ENCODE measurements around the gene ERRFI1. TPM values are rescaled to one million over a fixed set of nuclear protein-coding genes. Genes with fewer than 3 reads are reported as not detected.

ERRFI1 gene
- total RNA-seq, 5 donors from 2014 or later (not counting 1 experiment from before 2014, with no cell fraction given), result 1.5 to 3.8 (median 2.2) TPM

GRCh38 chr1:7994827-7995226, 31.3 kb downstream of the ERRFI1 start:
- ChIA-PET POLR2A (no interaction called here), CTCF (interaction anchor here in 1 of 2 donors (0.6 kb wide), 1 partner anchor 213 kb away, joined by 3 read pairs; no protein-coding TSS in a partner anchor)
- H3K27ac Mint-ChIP-seq, result no peak overlapping the region
- no peaks in the 10 kb centered on the region for H3K27me3 ChIP-seq (replicated peaks in 1 of 2; ENCODE audit: control insufficient read depth in 2 of 2, extremely low read depth in 1 of 2, insufficient read depth in 2 of 2, low read length in 1 of 2)
- H3K4me3 Mint-ChIP-seq, result no peak overlapping the region
- ATAC-seq (replicated peaks in 1 of 4), result no peak
- no peak overlapping the region for H3K27ac ChIP-seq (ENCODE audit: low read length)
- no peak overlapping the region for H3K4me3 ChIP-seq (ENCODE audit: control insufficient read depth in 1 of 2, extremely low read depth in 1 of 2, low read length in 1 of 2)
- H3K9me3 Mint-ChIP-seq, result no peaks in the 10 kb centered on the region
- H3K36me3 ChIP-seq (ENCODE audit: control insufficient read depth in 2 of 2, extremely low read depth in 1 of 2, insufficient read depth in 1 of 2, low read length in 1 of 2), result peaks cover 0 to 5% of the 10 kb centered on the region in 2 donors
- no peaks in the 10 kb centered on the region for H3K9me3 ChIP-seq
- H3K4me1 Mint-ChIP-seq, result no peaks in the 10 kb centered on the region
- H3K36me3 Mint-ChIP-seq, result peaks cover 15% of the 10 kb centered on the region
- no CpG with 5 or more reads among the region's 1 CpG for WGBS (ENCODE audit: insufficient coverage)
- H3K27me3 Mint-ChIP-seq, result no peaks in the 10 kb centered on the region
- H3K4me1 ChIP-seq (ENCODE audit: control insufficient read depth in 1 of 2, extremely low read depth in 1 of 2, insufficient read depth in 2 of 2, low read length in 2 of 2), result no peaks in the 10 kb centered on the region
- DNase-seq, result no peak

- H3K4me1 ChIP-seq (ENCODE audit: control insufficient read depth in 1 of 2, extremely low read depth in 1 of 2, insufficient read depth in 2 of 2, low read length in 2 of 2), result no peaks in the 10 kb centered on the region
- H3K27ac ChIP-seq (ENCODE audit: low read length), result no peak overlapping the region
- ChIA-PET CTCF (interaction anchor here in 1 of 2 donors (0.6 kb wide), 1 partner anchor 214 kb away, joined by 3 read pairs; no protein-coding TSS in a partner anchor), POLR2A (no interaction called here)
- Mint-ChIP-seq H3K27me3 (no peaks in the 10 kb centered on the region), H3K4me3 (no peak overlapping the region), H3K27ac (no peak overlapping the region), H3K36me3 (peaks cover 15% of the 10 kb centered on the region), H3K9me3 (no peaks in the 10 kb centered on the region), H3K4me1 (no peaks in the 10 kb centered on the region)
- DNase-seq, result no peak
- H3K36me3 ChIP-seq (ENCODE audit: control insufficient read depth in 2 of 2, extremely low read depth in 1 of 2, insufficient read depth in 1 of 2, low read length in 1 of 2), result peaks cover 0 to 5% of the 10 kb centered on the region in 2 donors
- 88% methylated on average over 12 of the region's 19 CpGs for WGBS (ENCODE audit: insufficient coverage)
- ATAC-seq (replicated peaks in 1 of 4), result no peak
- H3K4me3 ChIP-seq (ENCODE audit: control insufficient read depth in 1 of 2, extremely low read depth in 1 of 2, low read length in 1 of 2), result no peak overlapping the region
- H3K27me3 ChIP-seq (replicated peaks in 1 of 2; ENCODE audit: control insufficient read depth in 2 of 2, extremely low read depth in 1 of 2, insufficient read depth in 2 of 2, low read length in 1 of 2), result no peaks in the 10 kb centered on the region
- H3K9me3 ChIP-seq, result no peaks in the 10 kb centered on the region
Observed at GRCh38 chr1:7993593-7994479, 32.3 kb downstream of the ERRFI1 start.

- Histone ChIP-seq H3K9me3 (no peaks in the 10 kb centered on the region), H3K36me3 (ENCODE audit: control insufficient read depth in 2 of 2, extremely low read depth in 1 of 2, insufficient read depth in 1 of 2, low read length in 1 of 2) (peaks cover 0 to 5% of the 10 kb centered on the region in 2 donors), H3K4me1 (ENCODE audit: control insufficient read depth in 1 of 2, extremely low read depth in 1 of 2, insufficient read depth in 2 of 2, low read length in 2 of 2) (no peaks in the 10 kb centered on the region), H3K27ac (ENCODE audit: low read length) (no peak overlapping the region), H3K4me3 (ENCODE audit: control insufficient read depth in 1 of 2, extremely low read depth in 1 of 2, low read length in 1 of 2) (no peak overlapping the region), H3K27me3 (replicated peaks in 1 of 2; ENCODE audit: control insufficient read depth in 2 of 2, extremely low read depth in 1 of 2, insufficient read depth in 2 of 2, low read length in 1 of 2) (no peaks in the 10 kb centered on the region)
- Mint-ChIP-seq H3K36me3 (peaks cover 14% of the 10 kb centered on the region), H3K27me3 (no peaks in the 10 kb centered on the region), H3K4me1 (no peaks in the 10 kb centered on the region), H3K9me3 (no peaks in the 10 kb centered on the region), H3K27ac (no peak overlapping the region), H3K4me3 (no peak overlapping the region)
- CTCF ChIA-PET, result no interaction called here
- no CpG with 5 or more reads among the region's 4 CpGs for WGBS (ENCODE audit: insufficient coverage)
- ATAC-seq (replicated peaks in 1 of 4), result no peak
- POLR2A ChIA-PET, result no interaction called here
- DNase-seq, result no peak
Observed at GRCh38 chr1:7992885-7993284, 33.2 kb downstream of the ERRFI1 start.

DNA sequence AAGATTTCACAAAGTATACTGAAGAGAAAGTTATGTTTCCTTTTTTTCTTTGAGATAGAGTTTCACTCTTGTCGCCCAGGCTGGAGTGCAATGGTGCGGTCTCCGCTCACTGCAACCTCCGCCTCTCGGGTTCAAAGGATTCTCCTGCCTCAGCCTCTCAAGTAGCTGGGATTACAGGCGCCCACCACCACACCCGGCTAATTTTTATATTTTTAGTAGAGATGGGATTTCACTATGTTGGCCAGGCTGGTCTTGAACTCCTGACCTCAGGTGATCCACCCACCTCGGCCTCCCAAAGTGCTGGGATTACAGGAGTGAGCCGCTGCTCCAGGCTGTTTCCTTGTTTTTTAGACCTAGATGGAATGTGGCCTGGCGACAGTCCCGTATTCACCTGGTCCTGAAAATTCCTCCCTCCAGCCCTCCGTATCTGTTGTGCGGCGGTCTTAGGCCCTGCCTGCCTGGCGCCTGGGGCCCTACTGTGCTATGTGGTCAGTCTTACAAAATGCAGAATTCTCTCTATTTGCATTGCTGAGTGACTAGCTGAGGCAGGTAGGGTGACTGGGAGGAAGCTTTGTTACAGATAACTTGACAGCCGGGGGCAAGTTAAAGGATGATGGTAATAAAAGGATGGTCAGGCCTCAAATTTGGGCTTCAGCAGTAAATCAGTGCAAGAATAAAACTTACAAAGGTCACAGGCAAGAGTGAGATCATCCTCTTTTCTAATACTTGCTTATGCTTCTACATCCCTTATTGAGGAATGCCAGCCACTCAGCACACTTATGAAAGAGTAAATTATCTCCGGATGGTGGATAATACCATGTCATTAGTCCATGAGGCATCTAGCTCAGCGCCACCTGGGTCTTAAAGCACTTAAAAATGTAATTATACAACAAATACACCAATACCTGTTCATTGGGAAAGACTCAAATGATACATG, 34.3 kb downstream of the ERRFI1 start:
- DNase-seq (no peak), ATAC-seq (replicated peaks in 1 of 4) (no peak)
- no peak overlapping the region for H3K27ac Mint-ChIP-seq
- Histone ChIP-seq H3K27ac (ENCODE audit: low read length) (no peak overlapping the region), H3K27me3 (replicated peaks in 1 of 2; ENCODE audit: control insufficient read depth in 2 of 2, extremely low read depth in 1 of 2, insufficient read depth in 2 of 2, low read length in 1 of 2) (no peaks in the 10 kb centered on the region), H3K9me3 (no peaks in the 10 kb centered on the region), H3K36me3 (ENCODE audit: control insufficient read depth in 2 of 2, extremely low read depth in 1 of 2, insufficient read depth in 1 of 2, low read length in 1 of 2) (peaks cover 3 to 5% of the 10 kb centered on the region in 2 donors), H3K4me3 (ENCODE audit: control insufficient read depth in 1 of 2, extremely low read depth in 1 of 2, low read length in 1 of 2) (no peak overlapping the region), H3K4me1 (ENCODE audit: control insufficient read depth in 1 of 2, extremely low read depth in 1 of 2, insufficient read depth in 2 of 2, low read length in 2 of 2) (no peaks in the 10 kb centered on the region)
- ChIA-PET CTCF (interaction anchor here in 1 of 2 donors (0.6 to 1.3 kb wide), 2 partner anchors 239 to 477 kb away, joined by 3 to 7 read pairs; no protein-coding TSS in a partner anchor), POLR2A (no interaction called here)
- no peaks in the 10 kb centered on the region for H3K27me3 Mint-ChIP-seq
- H3K4me3 Mint-ChIP-seq, result no peak overlapping the region
- no peaks in the 10 kb centered on the region for H3K9me3 Mint-ChIP-seq
- peaks cover 12% of the 10 kb centered on the region for H3K36me3 Mint-ChIP-seq
- WGBS (ENCODE audit: insufficient coverage), result 94% methylated on average over 5 of the region's 18 CpGs
- no peaks in the 10 kb centered on the region for H3K4me1 Mint-ChIP-seq

GRCh38 chr1:7989762-7990428, 36.2 kb downstream of the ERRFI1 start:
- H3K27me3 ChIP-seq (replicated peaks in 1 of 2; ENCODE audit: control insufficient read depth in 2 of 2, extremely low read depth in 1 of 2, insufficient read depth in 2 of 2, low read length in 1 of 2), result no peaks in the 10 kb centered on the region
- CTCF ChIA-PET, result interaction anchor here in 1 of 2 donors (1.3 kb wide), 1 partner anchor 237 kb away, joined by 7 read pairs; no protein-coding TSS in a partner anchor
- H3K4me1 ChIP-seq (ENCODE audit: control insufficient read depth in 1 of 2, extremely low read depth in 1 of 2, insufficient read depth in 2 of 2, low read length in 2 of 2), result no peaks in the 10 kb centered on the region
- no peaks in the 10 kb centered on the region for H3K4me1 Mint-ChIP-seq
- no peak for ATAC-seq (replicated peaks in 1 of 4)
- 76% methylated on average over 2 of the region's 2 CpGs for WGBS (ENCODE audit: insufficient coverage)
- POLR2A ChIA-PET, result no interaction called here
- no peaks in the 10 kb centered on the region for H3K27me3 Mint-ChIP-seq
- H3K4me3 Mint-ChIP-seq, result no peak overlapping the region
- no peak overlapping the region for H3K27ac ChIP-seq (ENCODE audit: low read length)
- H3K9me3 Mint-ChIP-seq, result no peaks in the 10 kb centered on the region
- no peaks in the 10 kb centered on the region for H3K9me3 ChIP-seq
- no peak overlapping the region for H3K27ac Mint-ChIP-seq
- H3K36me3 Mint-ChIP-seq, result peaks cover 24% of the 10 kb centered on the region
- DNase-seq, result no peak
- peaks cover 8 to 19% of the 10 kb centered on the region in 2 donors for H3K36me3 ChIP-seq (ENCODE audit: control insufficient read depth in 2 of 2, extremely low read depth in 1 of 2, insufficient read depth in 1 of 2, low read length in 1 of 2)
- no peak overlapping the region for H3K4me3 ChIP-seq (ENCODE audit: control insufficient read depth in 1 of 2, extremely low read depth in 1 of 2, low read length in 1 of 2)

GRCh38 chr1:7988576-7988975, 37.5 kb downstream of the ERRFI1 start:
- no peaks in the 10 kb centered on the region for H3K27me3 Mint-ChIP-seq
- no peaks in the 10 kb centered on the region for H3K9me3 Mint-ChIP-seq
- H3K36me3 ChIP-seq (ENCODE audit: control insufficient read depth in 2 of 2, extremely low read depth in 1 of 2, insufficient read depth in 1 of 2, low read length in 1 of 2), result peaks cover 9 to 32% of the 10 kb centered on the region in 2 donors
- no peak overlapping the region for H3K4me3 Mint-ChIP-seq
- POLR2A ChIA-PET, result interaction anchor here in 1 of 2 donors (0.6 kb wide), 1 partner anchor 101 kb away, joined by 8 read pairs; no protein-coding TSS in a partner anchor
- no peaks in the 10 kb centered on the region for H3K27me3 ChIP-seq (replicated peaks in 1 of 2; ENCODE audit: control insufficient read depth in 2 of 2, extremely low read depth in 1 of 2, insufficient read depth in 2 of 2, low read length in 1 of 2)
- DNase-seq (no peak), ATAC-seq (replicated peaks in 1 of 4) (no peak)
- H3K27ac Mint-ChIP-seq, result no peak overlapping the region
- H3K4me1 ChIP-seq (ENCODE audit: control insufficient read depth in 1 of 2, extremely low read depth in 1 of 2, insufficient read depth in 2 of 2, low read length in 2 of 2), result no peaks in the 10 kb centered on the region
- no peak overlapping the region for H3K27ac ChIP-seq (ENCODE audit: low read length)
- no peaks in the 10 kb centered on the region for H3K4me1 Mint-ChIP-seq
- WGBS (ENCODE audit: insufficient coverage), result 78% methylated on average over 1 of the region's 1 CpG
- no peak overlapping the region for H3K4me3 ChIP-seq (ENCODE audit: control insufficient read depth in 1 of 2, extremely low read depth in 1 of 2, low read length in 1 of 2)
- CTCF ChIA-PET, result no interaction called here
- H3K36me3 Mint-ChIP-seq, result peaks cover 34% of the 10 kb centered on the region
- H3K9me3 ChIP-seq, result no peaks in the 10 kb centered on the region
